ENCODE data around the gene CATSPERD.

Gene CATSPERD

DNA sequence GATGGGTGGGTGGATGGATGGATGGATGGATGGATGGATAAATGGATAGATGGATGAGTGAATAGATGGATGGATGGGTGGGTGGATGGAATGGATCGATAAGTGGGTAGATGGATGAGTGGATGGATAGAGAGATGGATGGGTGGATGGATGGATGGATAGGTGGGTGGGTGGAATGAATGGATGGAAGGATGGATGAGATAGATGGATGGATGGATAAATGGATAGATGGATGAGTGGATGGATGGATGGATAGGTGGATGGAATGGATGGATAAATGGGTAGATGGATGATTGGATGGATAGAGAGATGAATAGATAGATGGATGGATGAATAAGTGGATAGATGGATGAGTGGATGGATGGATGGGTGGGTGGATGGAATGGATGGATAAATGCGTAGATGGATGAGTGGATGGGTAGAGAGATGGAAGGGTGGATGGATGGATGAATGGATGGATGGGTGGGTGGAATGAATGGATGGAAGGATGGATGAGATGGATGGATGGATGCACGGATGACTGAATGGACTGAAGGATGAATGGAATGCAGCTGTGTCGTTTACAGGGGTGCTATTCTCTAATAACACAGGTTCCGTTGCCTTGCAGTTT lies 42.3 kb downstream of the CATSPERD start:
- TF ChIP-seq, protein P1, sequence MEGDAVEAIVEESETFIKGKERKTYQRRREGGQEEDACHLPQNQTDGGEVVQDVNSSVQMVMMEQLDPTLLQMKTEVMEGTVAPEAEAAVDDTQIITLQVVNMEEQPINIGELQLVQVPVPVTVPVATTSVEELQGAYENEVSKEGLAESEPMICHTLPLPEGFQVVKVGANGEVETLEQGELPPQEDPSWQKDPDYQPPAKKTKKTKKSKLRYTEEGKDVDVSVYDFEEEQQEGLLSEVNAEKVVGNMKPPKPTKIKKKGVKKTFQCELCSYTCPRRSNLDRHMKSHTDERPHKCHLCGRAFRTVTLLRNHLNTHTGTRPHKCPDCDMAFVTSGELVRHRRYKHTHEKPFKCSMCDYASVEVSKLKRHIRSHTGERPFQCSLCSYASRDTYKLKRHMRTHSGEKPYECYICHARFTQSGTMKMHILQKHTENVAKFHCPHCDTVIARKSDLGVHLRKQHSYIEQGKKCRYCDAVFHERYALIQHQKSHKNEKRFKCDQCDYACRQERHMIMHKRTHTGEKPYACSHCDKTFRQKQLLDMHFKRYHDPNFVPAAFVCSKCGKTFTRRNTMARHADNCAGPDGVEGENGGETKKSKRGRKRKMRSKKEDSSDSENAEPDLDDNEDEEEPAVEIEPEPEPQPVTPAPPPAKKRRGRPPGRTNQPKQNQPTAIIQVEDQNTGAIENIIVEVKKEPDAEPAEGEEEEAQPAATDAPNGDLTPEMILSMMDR (IDR thresholded peaks at IDR 0.05; ENCODE audit: insufficient read depth, missing control alignments) = no peak
- no peak for FAIRE-seq
- no peak for DNase-seq (ENCODE audit: insufficient read length, low spot score)

DNA sequence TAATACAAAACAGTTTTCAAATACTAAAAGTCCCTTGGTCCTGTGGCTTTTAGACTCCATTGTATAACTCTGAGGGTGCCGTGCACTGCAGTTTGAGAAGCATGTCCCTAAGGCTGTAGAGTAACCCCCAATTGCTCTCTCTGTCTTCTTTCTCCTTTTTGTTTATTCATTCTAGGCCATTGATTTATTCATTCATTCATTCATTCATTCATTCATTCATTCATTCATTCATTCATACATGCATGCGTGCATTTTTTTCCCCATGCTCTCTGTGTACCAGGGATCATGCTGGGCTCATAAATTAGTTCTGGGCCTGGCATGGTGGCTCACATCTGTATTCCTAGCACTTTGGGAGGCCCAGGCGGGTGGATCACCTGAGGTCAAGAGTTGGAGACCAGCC lies 44.8 kb downstream of the CATSPERD start:
- DNase-seq (ENCODE audit: insufficient read length, low spot score) (no peak), FAIRE-seq (no peak)

DNA sequence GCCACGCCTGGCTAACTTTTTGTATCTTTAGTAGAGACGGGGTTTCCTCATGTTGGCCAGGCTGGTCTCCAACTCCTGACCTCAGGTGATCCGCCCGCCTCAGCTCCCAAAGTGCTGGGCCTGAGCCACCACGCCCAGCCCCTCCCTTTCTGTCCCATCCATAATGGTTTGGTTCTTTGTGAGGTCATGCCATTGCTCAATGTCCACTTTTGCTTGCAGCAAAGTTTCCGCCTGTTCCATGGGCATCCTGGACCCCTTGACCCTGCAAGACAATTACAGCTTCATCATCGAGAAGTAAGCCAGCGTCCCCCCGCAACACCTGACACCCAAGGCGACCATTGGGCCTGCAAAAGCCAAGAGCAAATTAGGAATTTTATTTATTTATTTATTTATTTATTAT lies 47.5 kb downstream of the CATSPERD start:
- DNase-seq (ENCODE audit: insufficient read length, low spot score) (no peak), FAIRE-seq (no peak)
- TF ChIP-seq, protein P1 (IDR thresholded peaks at IDR 0.05; ENCODE audit: insufficient read depth, missing control alignments) = no peak

More for the DNA sequence above, 44.8 kb downstream of the CATSPERD start:
- TF ChIP-seq, protein P1 (IDR thresholded peaks at IDR 0.05; ENCODE audit: insufficient read depth, missing control alignments) = no peak

DNA sequence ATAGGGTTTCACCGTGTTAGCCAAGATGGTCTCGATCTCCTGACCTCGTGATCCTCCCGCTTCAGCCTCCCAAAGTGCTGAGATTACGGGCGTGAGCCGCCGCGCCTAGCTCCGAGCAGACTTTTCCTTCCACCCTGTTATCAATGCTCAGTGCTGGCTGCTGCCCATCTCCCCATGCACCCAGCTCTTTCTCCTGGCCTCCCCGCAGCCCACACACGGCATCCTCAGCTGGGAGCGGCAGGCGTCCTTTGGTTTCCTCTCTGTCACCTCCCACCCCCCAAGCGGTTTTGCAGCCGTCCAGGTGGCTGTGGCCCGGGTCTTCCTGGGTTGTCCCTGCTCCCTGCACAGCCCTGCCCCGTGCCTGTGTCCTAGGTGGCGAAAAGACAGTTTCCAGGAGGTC lies 52.0 kb downstream of the CATSPERD start:
- TF ChIP-seq, protein P1 (IDR thresholded peaks at IDR 0.05; ENCODE audit: insufficient read depth, missing control alignments) = no peak
- DNase-seq (ENCODE audit: insufficient read length, low spot score) (no peak), FAIRE-seq (no peak)

DNA sequence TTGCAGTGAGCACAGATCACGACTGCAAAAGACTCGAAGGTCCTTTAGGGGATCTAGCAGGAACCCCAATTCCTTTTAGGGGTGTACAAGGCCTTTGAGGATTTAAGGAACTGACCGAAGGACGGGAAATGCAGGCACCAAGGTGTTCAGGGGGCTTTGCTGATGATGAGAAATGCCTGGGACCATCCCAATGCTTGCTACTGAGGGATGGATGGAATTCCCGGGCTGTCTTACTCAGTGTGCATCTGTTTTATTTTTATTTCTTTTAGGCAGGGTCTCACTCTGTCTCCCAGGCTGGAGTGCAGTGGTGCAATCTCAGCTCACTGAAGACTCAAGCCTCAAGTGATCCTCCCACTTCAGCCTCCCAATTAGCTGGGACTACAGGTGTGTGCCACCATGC lies 52.8 kb downstream of the CATSPERD start:
- no peak for FAIRE-seq
- TF ChIP-seq, protein P1 (IDR thresholded peaks at IDR 0.05; ENCODE audit: insufficient read depth, missing control alignments) = no peak
- DNase-seq (ENCODE audit: insufficient read length, low spot score) = no peak

DNA sequence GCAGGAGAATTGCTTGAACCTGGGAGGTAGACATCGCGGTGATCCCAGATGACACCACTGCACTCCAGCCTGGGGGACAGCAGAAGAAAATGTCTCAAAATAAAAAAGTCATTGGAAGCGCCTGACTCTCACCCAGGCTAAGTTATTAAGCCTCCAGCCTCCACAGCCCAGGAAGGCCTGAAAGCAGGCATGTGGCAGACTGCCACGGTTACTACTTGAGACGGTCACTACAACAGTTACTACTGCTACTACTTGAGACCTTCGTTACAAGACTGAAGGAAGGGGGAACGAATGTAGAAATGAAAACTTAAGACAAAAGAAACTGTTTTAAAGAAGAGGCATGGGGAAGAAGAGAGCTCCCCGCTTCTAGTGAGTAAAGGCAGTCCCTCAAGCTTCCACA lies 54.5 kb downstream of the CATSPERD start:
- TF ChIP-seq, protein P1 (IDR thresholded peaks at IDR 0.05; ENCODE audit: insufficient read depth, missing control alignments) = no peak
- DNase-seq (ENCODE audit: insufficient read length, low spot score) (no peak), FAIRE-seq (no peak)

DNA sequence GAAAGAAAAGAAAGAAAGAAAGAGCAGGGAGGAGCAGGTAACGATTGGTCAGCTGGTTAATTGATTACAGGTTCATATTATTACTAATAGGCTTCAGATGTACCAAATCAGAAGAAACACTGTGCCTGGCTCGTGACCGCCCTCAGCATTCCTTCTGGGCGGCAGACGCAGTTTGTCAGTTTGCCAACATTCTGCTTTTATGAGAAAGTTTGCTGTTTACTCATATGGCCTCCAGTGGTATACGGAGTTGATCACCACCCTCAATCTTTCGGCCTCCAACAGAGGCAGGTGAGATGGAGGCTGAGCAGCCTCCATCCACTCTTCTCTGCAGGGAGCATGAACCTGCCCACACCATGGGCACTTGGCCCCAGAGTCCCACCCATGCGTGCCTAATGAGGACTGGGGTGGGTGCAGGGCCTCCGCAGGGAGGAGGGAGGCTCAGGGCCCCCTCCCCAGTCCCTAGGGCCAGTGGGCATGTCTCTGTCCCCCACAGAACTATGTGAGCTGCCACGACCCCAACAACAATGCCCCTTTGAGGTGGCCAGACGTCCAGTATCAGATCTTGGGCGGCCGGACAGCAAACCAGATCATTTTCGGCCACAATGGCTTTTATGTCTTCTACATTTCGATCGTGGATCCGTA lies 55.4 kb downstream of the CATSPERD start:
- FAIRE-seq = no peak
- DNase-seq (ENCODE audit: insufficient read length, low spot score) = no peak
- TF ChIP-seq, protein P1 (IDR thresholded peaks at IDR 0.05; ENCODE audit: insufficient read depth, missing control alignments) = no peak
